IMR-90 (cell line): ENCODE measurements around the gene CDC45. TPM values are rescaled to one million over a fixed set of nuclear protein-coding genes. Genes with fewer than 3 reads are reported as not detected.
A peak's percentile ranks its signal among the peaks of the same experiment; 100 is the strongest.

Experiments
- ATAC-seq: fragments of 200-7000 bp; cut with Tn5 transposase; 2 replicates; pipeline ENCODE4 v1.9.1; 2020; ENCODE audit warnings: low read depth, mild to moderate bottlenecking, moderate library complexity
- BruUV-seq: library from RNA; stranded (reverse); fragments of 400-500 nt; replicated peaks from 2 replicates; lab custom pipeline; 2021; lab: Mats Ljungman, UMichigan
- CTCF ChIA-PET: fragments of 300-600 bp; formaldehyde crosslinking; extraction: SDS; loops from one replicate; lab custom pipeline; 2021; ENCODE audit warnings: antibody characterized with exemption; lab: Yijun Ruan, JAX
- POLR2A ChIA-PET: fragments of 300-600 bp; sonication (Branson Sonifier 250); formaldehyde crosslinking; loops from one replicate; lab custom pipeline; 2022; ENCODE audit warnings: antibody characterized with exemption; ENCODE audit not compliant: unreplicated experiment; lab: Charles Lee
- DNase-seq: peaks from one replicate; pipeline ENCODE4 v3.0.0; 2013
- H2AFZ ChIP-seq: replicated peaks from 2 replicates; pipeline ENCODE3; 2013; ENCODE audit warnings: low read length, mild to moderate bottlenecking; ENCODE audit not compliant: poor library complexity
- H2AK5ac ChIP-seq: 2 replicates; pipeline ENCODE4 v1.6.1; 2013; ENCODE audit warnings: low read depth, low read length, inconsistent platforms
- H2AK9ac ChIP-seq: replicated peaks from 2 replicates; pipeline ENCODE3; 2013; ENCODE audit warnings: mild to moderate bottlenecking, low read depth, low read length, moderate library complexity; ENCODE audit not compliant: poor library complexity
- H2BK120ac ChIP-seq: 2 replicates; pipeline ENCODE4 v1.6.1; 2013; ENCODE audit warnings: low read depth, low read length, inconsistent platforms
- H2BK15ac ChIP-seq: 3 replicates; pipeline ENCODE4 v1.6.1; 2013; ENCODE audit warnings: low read depth, low read length, inconsistent platforms
- H2BK20ac ChIP-seq: 2 replicates; pipeline ENCODE4 v1.6.1; 2013; ENCODE audit warnings: low read depth, mild to moderate bottlenecking, inconsistent platforms, low read length, moderate library complexity
- H2BK5ac ChIP-seq: 2 replicates; pipeline ENCODE4 v1.6.1; 2013; ENCODE audit warnings: mild to moderate bottlenecking, low read depth, low read length, inconsistent platforms; ENCODE audit not compliant: poor library complexity, severe bottlenecking
- H3K14ac ChIP-seq: replicated peaks from 2 replicates; pipeline ENCODE4 v1.6.1; 2013; ENCODE audit warnings: low read depth, low read length, inconsistent platforms
- H3K18ac ChIP-seq: 2 replicates; pipeline ENCODE4 v1.6.1; 2013; ENCODE audit warnings: low read depth, low read length, control low read depth
- H3K23ac ChIP-seq: 2 replicates; pipeline ENCODE4 v1.6.1; 2013; ENCODE audit warnings: low read depth, low read length, inconsistent platforms
- H3K27ac ChIP-seq: 2 replicates; pipeline ENCODE4 v1.5.1; 2013; ENCODE audit warnings: mild to moderate bottlenecking, control low read depth, low read length; ENCODE audit not compliant: insufficient read depth
- H3K27me3 ChIP-seq: 2 replicates; pipeline ENCODE4 v1.6.1; 2013; ENCODE audit warnings: low read length; ENCODE audit not compliant: control insufficient read depth, insufficient read depth
- H3K36me3 ChIP-seq: 2 replicates; pipeline ENCODE4 v1.6.1; 2013; ENCODE audit warnings: low read length, mixed read lengths; ENCODE audit not compliant: control insufficient read depth, insufficient read depth
- H3K4ac ChIP-seq: 2 replicates; pipeline ENCODE4 v1.6.1; 2013; ENCODE audit warnings: low read depth, low read length, inconsistent platforms
- H3K4me1 ChIP-seq: 2 replicates; pipeline ENCODE4 v1.6.1; 2013; ENCODE audit warnings: low read length, mixed read lengths; ENCODE audit not compliant: control insufficient read depth, insufficient read depth
- H3K4me2 ChIP-seq: 2 replicates; pipeline ENCODE4 v1.6.1; 2013; ENCODE audit warnings: low read depth, mild to moderate bottlenecking, control low read depth, low read length, moderate library complexity
- H3K4me3 ChIP-seq: 2 replicates; pipeline ENCODE4 v1.5.1; 2013; ENCODE audit warnings: low read depth, mild to moderate bottlenecking, control low read depth, low read length, moderate library complexity; ENCODE audit not compliant: insufficient read depth
- H3K56ac ChIP-seq: 2 replicates; pipeline ENCODE4 v1.6.1; 2013; ENCODE audit warnings: low read length, inconsistent platforms; ENCODE audit not compliant: insufficient read depth; ENCODE audit errors: extremely low read depth
- H3K79me1 ChIP-seq, 2 experiments: 2 replicates each; pipeline ENCODE4 v1.6.1; 2013; ENCODE audit warnings: low read length in 2 of 2, inconsistent platforms in 1 of 2, low read depth in 1 of 2
- H3K9ac ChIP-seq: 2 replicates; pipeline ENCODE4 v1.6.1; 2013; ENCODE audit warnings: low read depth, low read length, control low read depth
- H3K9me1 ChIP-seq: 2 replicates; pipeline ENCODE4 v1.6.1; 2013; ENCODE audit warnings: low read length, inconsistent platforms; ENCODE audit not compliant: insufficient read depth
- H3K9me3 ChIP-seq: 2 replicates; pipeline ENCODE4 v1.6.1; 2013; ENCODE audit warnings: low read length; ENCODE audit not compliant: control insufficient read depth, insufficient read depth
- H4K20me1 ChIP-seq: 2 replicates; pipeline ENCODE4 v1.6.1; 2013; ENCODE audit warnings: low read length, inconsistent platforms; ENCODE audit not compliant: insufficient read depth
- H4K5ac ChIP-seq: 2 replicates; pipeline ENCODE4 v1.6.1; 2013; ENCODE audit warnings: mild to moderate bottlenecking, low read depth, low read length, control low read depth
- H4K8ac ChIP-seq, 2 experiments: 2 replicates each; pipeline ENCODE4 v1.6.1; 2013; ENCODE audit warnings: low read depth in 2 of 2, low read length in 2 of 2, control low read depth in 1 of 2, inconsistent platforms in 1 of 2
- H4K91ac ChIP-seq: 2 replicates; pipeline ENCODE4 v1.6.1; 2013; ENCODE audit warnings: low read depth, low read length, inconsistent platforms; ENCODE audit not compliant: insufficient read depth
- BHLHE40 ChIP-seq: fragments of 150-350 bp; IDR thresholded peaks from 2 replicates; pipeline ENCODE4 v1.6.1; 2016; ENCODE audit warnings: mild to moderate bottlenecking, low read depth, low read length
- CEBPB ChIP-seq: IDR thresholded peaks from 2 replicates; pipeline ENCODE4 v1.6.1; 2012; ENCODE audit warnings: low read depth, low read length, improper control_type of control experiment
- CHD1 ChIP-seq: IDR thresholded peaks from 2 replicates; pipeline ENCODE4 v1.6.1; 2012; ENCODE audit warnings: low read depth, low read length, improper control_type of control experiment
- CTCF ChIP-seq: conservative IDR thresholded peaks from 2 replicates; pipeline ENCODE4 v1.5.1; 2012; ENCODE audit warnings: mild to moderate bottlenecking, low read depth, low read length, improper control_type of control experiment
- ELK1 ChIP-seq: fragments of 150-350 bp; IDR thresholded peaks from 2 replicates; pipeline ENCODE4 v1.6.1; 2016; ENCODE audit warnings: low read depth, mild to moderate bottlenecking, low read length, moderate library complexity, borderline replicate concordance
- FOS ChIP-seq: fragments of 150-350 bp; IDR thresholded peaks from 2 replicates; pipeline ENCODE4 v1.6.1; 2016; ENCODE audit warnings: low read depth, low read length
- MAFK ChIP-seq: IDR thresholded peaks from 2 replicates; pipeline ENCODE4 v1.6.1; 2012; ENCODE audit warnings: low read depth, low read length, improper control_type of control experiment
- MAZ ChIP-seq: IDR thresholded peaks from 2 replicates; pipeline ENCODE4 v1.6.1; 2012; ENCODE audit warnings: low read depth, mild to moderate bottlenecking, low read length, improper control_type of control experiment, moderate library complexity, borderline replicate concordance
- MXI1 ChIP-seq: IDR thresholded peaks from 2 replicates; pipeline ENCODE4 v1.6.1; 2012; ENCODE audit warnings: low read depth, mild to moderate bottlenecking, low read length, moderate library complexity, borderline replicate concordance
- NFE2L2 ChIP-seq: fragments of 150-350 bp; IDR thresholded peaks from 2 replicates; pipeline ENCODE4 v1.6.1; 2016; ENCODE audit warnings: low read depth, mild to moderate bottlenecking, low read length
- POLR2A ChIP-seq: IDR thresholded peaks from 2 replicates; pipeline ENCODE4 v1.6.1; 2012; ENCODE audit warnings: mild to moderate bottlenecking, low read depth, low read length
- RAD21 ChIP-seq: IDR thresholded peaks from 2 replicates; pipeline ENCODE4 v1.6.1; 2012; ENCODE audit warnings: low read length, improper control_type of control experiment
- RFX5 ChIP-seq: IDR thresholded peaks from 2 replicates; pipeline ENCODE4 v1.8.0; 2012; ENCODE audit warnings: low read depth, mild to moderate bottlenecking, low read length, moderate library complexity
- SMC3 ChIP-seq: fragments of 150-350 bp; IDR thresholded peaks from 2 replicates; pipeline ENCODE4 v1.6.1; 2016; ENCODE audit warnings: low read depth, mild to moderate bottlenecking, antibody characterized with exemption, low read length, moderate library complexity
- USF2 ChIP-seq: fragments of 150-350 bp; IDR thresholded peaks from 2 replicates; pipeline ENCODE4 v1.6.1; 2017; ENCODE audit warnings: mild to moderate bottlenecking, antibody characterized with exemption, low read length, low read depth
- WGBS, 2 experiments: methylation state at CpG; one replicate each; pipeline versions ENCODE4 v1.1.5 to v1.1.7; 2013; ENCODE audit warnings: missing lambda C conversion rate in 2 of 2; ENCODE audit not compliant: insufficient read length in 1 of 2; ENCODE audit errors: extremely low coverage in 2 of 2; 5-methylcytosine and 5-hydroxymethylcytosine counted together
- dilution Hi-C: fragments of 300-500 bp; cut with HindIII; formaldehyde crosslinking; loops from one replicate; pipeline ENCODE4 v1.14.3; 2018; ENCODE audit warnings: low sequenced_read_pairs; ENCODE audit not compliant: unreplicated experiment
- in situ Hi-C: fragments of 300-500 bp; cut with MboI; formaldehyde crosslinking; loops from 3 replicates; pipeline ENCODE4 v1.14.3; 2019; ENCODE audit warnings: low sequenced_read_pairs, inconsistent platforms, mixed read lengths
- intact Hi-C: fragments of 100-400 bp; cut with micrococcal nuclease; formaldehyde crosslinking; loops from 2 replicates; pipeline ENCODE4 v1.10.0; 2022
- polyA plus RNA-seq, 3 experiments: library from polyadenylated mRNA; depleted of rRNA; stranded (reverse); fragments of >200 nt; gene quantifications; 2 replicates each; pipeline ENCODE4 v1.2.3, GENCODE V29; 2012; ENCODE audit warnings: low replicate concordance in 1 of 3
- total RNA-seq: library from RNA; depleted of rRNA; stranded (reverse); fragments of >200 nt; gene quantifications from 2 replicates; pipeline ENCODE4 v1.2.3, GENCODE V29; 2012

CDC45 gene
- total and polyA plus RNA-seq, 2 of the 4 experiments (the other 2 are of a cell fraction) = 22.7 to 44.6 TPM

GRCh38 chr22:19504900-19505734, 25.4 kb downstream of the CDC45 start:
- H2AFZ ChIP-seq = peak overlapping the region; percentile 51
- 100% methylated on average over 8 of the region's 18 CpGs; no CpG with 5 or more reads in 1 of the 2 experiments for WGBS, 2 experiments
- no peak overlapping the region for H3K23ac ChIP-seq
- no peak overlapping the region for H4K5ac ChIP-seq
- no TSS peak for BruUV-seq
- intact Hi-C loops = no loop called here
- no peak overlapping the region for H3K56ac ChIP-seq
- POLR2A ChIA-PET = no interaction called here
- H3K18ac ChIP-seq = no peak overlapping the region
- H2BK15ac ChIP-seq = no peak overlapping the region
- no peak overlapping the region for H2BK120ac ChIP-seq
- no peaks in the 10 kb centered on the region for H3K9me1 ChIP-seq
- in situ Hi-C loops = no loop called here
- H3K27me3 ChIP-seq = no peaks in the 10 kb centered on the region
- no peak overlapping the region for H2BK20ac ChIP-seq
- H2BK5ac ChIP-seq = no peak overlapping the region
- H2AK5ac ChIP-seq = no peak overlapping the region
- dilution Hi-C loops = no loop called here
- H3K27ac ChIP-seq = no peak overlapping the region
- H3K4me3 ChIP-seq = no peak overlapping the region
- CTCF ChIA-PET = no interaction called here
- no peak overlapping the region for H2AK9ac ChIP-seq
- no peaks in the 10 kb centered on the region for H3K9me3 ChIP-seq
- peaks cover 2% of the 10 kb centered on the region; the same call in 1 of the 2 replicates for H3K36me3 ChIP-seq
- H3K9ac ChIP-seq = no peak overlapping the region
- H4K20me1 ChIP-seq = no peaks in the 10 kb centered on the region; the same call in 1 of the 2 replicates
- no peak overlapping the region for H4K8ac ChIP-seq
- ATAC-seq (no peak), DNase-seq (no peak)
- H4K91ac ChIP-seq = no peak overlapping the region
- H3K4ac ChIP-seq = no peak overlapping the region
- H3K4me1 ChIP-seq = no peaks in the 10 kb centered on the region
- H3K14ac ChIP-seq = no peak overlapping the region
- no peaks in the 10 kb centered on the region for H3K79me1 ChIP-seq
- H3K4me2 ChIP-seq = no peak overlapping the region
- TF ChIP-seq BHLHE40 (no peak), CEBPB (no peak), CHD1 (no peak), MAZ (no peak), MXI1 (no peak), RAD21 (no peak), POLR2A (no peak), RFX5 (no peak), FOS (no peak), MAFK (no peak), SMC3 (no peak), ELK1 (no peak), CTCF (no peak), NFE2L2 (no peak), USF2 (no peak)
